Smooth muscle cell (in vitro differentiated cells): ENCODE measurements around the gene IRF2. TPM values are rescaled to one million over a fixed set of nuclear protein-coding genes. Genes with fewer than 3 reads are reported as not detected.

Source experiments
- DNase-seq: peaks from one replicate; lab custom pipeline; 2025; ENCODE audit not compliant: unreplicated experiment; lab: John Stamatoyannopoulos, UW
- H2AFZ ChIP-seq: fragments of 200-600 bp; sonication (generic); 2 replicates; pipeline ENCODE4 v1.6.0; 2016; ENCODE audit warnings: antibody characterized with exemption, low read depth, mild to moderate bottlenecking
- H3F3A ChIP-seq: fragments of 200-600 bp; sonication (generic); 2 replicates; pipeline ENCODE4 v1.6.0; 2017; ENCODE audit warnings: antibody characterized with exemption, low read depth
- H3K27ac ChIP-seq: fragments of 200-600 bp; sonication (generic); 2 replicates; pipeline ENCODE4 v1.5.1; 2016; ENCODE audit warnings: low read depth, mild to moderate bottlenecking
- H3K27me3 ChIP-seq: fragments of 200-600 bp; sonication (generic); 2 replicates; pipeline ENCODE4 v1.6.1; 2016; ENCODE audit warnings: low read depth, mild to moderate bottlenecking
- H3K36me3 ChIP-seq: fragments of 200-600 bp; sonication (generic); 2 replicates; pipeline ENCODE4 v1.5.1; 2016; ENCODE audit warnings: low read depth
- H3K4me1 ChIP-seq: fragments of 200-600 bp; sonication (generic); 2 replicates; pipeline ENCODE4 v1.5.1; 2016; ENCODE audit warnings: low read depth
- H3K4me2 ChIP-seq: fragments of 200-600 bp; sonication (generic); 2 replicates; pipeline ENCODE4 v1.6.0; 2016; ENCODE audit warnings: mild to moderate bottlenecking
- H3K4me3 ChIP-seq: fragments of 200-600 bp; sonication (generic); 2 replicates; pipeline ENCODE4 v1.5.1; 2016; ENCODE audit warnings: mild to moderate bottlenecking
- H3K79me2 ChIP-seq: fragments of 200-600 bp; sonication (generic); 2 replicates; pipeline ENCODE4 v1.6.0; 2016; ENCODE audit warnings: low read depth, mild to moderate bottlenecking
- H3K9ac ChIP-seq: fragments of 200-600 bp; sonication (generic); 2 replicates; pipeline ENCODE4 v1.6.0; 2016; ENCODE audit warnings: low read depth
- H3K9me3 ChIP-seq: fragments of 200-600 bp; sonication (generic); replicated peaks from 2 replicates; pipeline ENCODE4 v1.5.1; 2016; ENCODE audit warnings: low read depth
- H4K20me1 ChIP-seq: fragments of 200-600 bp; sonication (generic); 2 replicates; pipeline ENCODE4 v1.6.0; 2016; ENCODE audit warnings: low read depth
- CTCF ChIP-seq: fragments of 200-600 bp; sonication (generic); IDR thresholded peaks from 2 replicates; pipeline ENCODE4 v1.5.1; 2017; ENCODE audit warnings: borderline replicate concordance, mild to moderate bottlenecking, antibody characterized with exemption; ENCODE audit not compliant: insufficient read depth, poor library complexity, severe bottlenecking
- WGBS: methylation state at CpG from one replicate; pipeline ENCODE4 v1.1.7; 2016; ENCODE audit warnings: low lambda C conversion rate; 5-methylcytosine and 5-hydroxymethylcytosine counted together
- polyA plus RNA-seq: library from polyadenylated mRNA; unstranded; fragments of >200 nt; fragmentation: Nextera tagmentation; extraction: Ambion mirVana; gene quantifications from 2 replicates; pipeline ENCODE4 v1.2.1, GENCODE V29; 2016
- total RNA-seq: library from RNA; depleted of rRNA; stranded (reverse); fragments of >200 nt; gene quantifications from 2 replicates; pipeline ENCODE4 v1.2.3, GENCODE V29; 2014

IRF2 gene
- total and polyA plus RNA-seq, 2 experiments from 2014 or later: 10.2 to 21.6 TPM

GRCh38 chr4:184395451-184395917, 78.9 kb downstream of the IRF2 start:
- WGBS: 70% methylated on average over 7 of the region's 7 CpGs
- peak overlapping the region; percentile 7 for H3K27ac ChIP-seq
- no peak for TF ChIP-seq CTCF
- H3K79me2 ChIP-seq: no peaks in the 10 kb centered on the region
- H3K36me3 ChIP-seq: no peaks in the 10 kb centered on the region
- H3K27me3 ChIP-seq: no peaks in the 10 kb centered on the region
- no peak overlapping the region for H2AFZ ChIP-seq
- peaks cover under 1% of the 10 kb centered on the region for H3K4me1 ChIP-seq
- no peak overlapping the region for H3K9ac ChIP-seq
- H3K9me3 ChIP-seq: no peaks in the 10 kb centered on the region
- H3K4me2 ChIP-seq: peak overlapping the region; percentile 43
- H4K20me1 ChIP-seq: peaks cover 26% of the 10 kb centered on the region
- no peak overlapping the region for H3K4me3 ChIP-seq
- no peak for DNase-seq
- H3F3A ChIP-seq: peaks cover 10% of the 10 kb centered on the region

- Histone ChIP-seq H3K27ac (no peak overlapping the region), H3K4me3 (no peak overlapping the region), H3K4me1 (peaks cover 5% of the 10 kb centered on the region), H4K20me1 (peaks cover 26% of the 10 kb centered on the region), H3K9me3 (no peaks in the 10 kb centered on the region), H3K27me3 (no peaks in the 10 kb centered on the region), H3K9ac (no peak overlapping the region), H2AFZ (no peak overlapping the region), H3F3A (peaks cover 10% of the 10 kb centered on the region), H3K36me3 (no peaks in the 10 kb centered on the region), H3K4me2 (no peak overlapping the region), H3K79me2 (no peaks in the 10 kb centered on the region)
- DNase-seq: no peak
- TF ChIP-seq CTCF: no peak
- 96% methylated on average over 17 of the region's 17 CpGs for WGBS
Measured at GRCh38 chr4:184392748-184393559, 81.4 kb downstream of the IRF2 start.

- 97% methylated on average over 6 of the region's 6 CpGs for WGBS
- H3K27me3 ChIP-seq: no peaks in the 10 kb centered on the region
- no peak for DNase-seq
- peaks cover 10% of the 10 kb centered on the region for H3F3A ChIP-seq
- no peaks in the 10 kb centered on the region for H3K79me2 ChIP-seq
- H3K4me2 ChIP-seq: no peak overlapping the region
- no peak overlapping the region for H3K9ac ChIP-seq
- H4K20me1 ChIP-seq: peaks cover 26% of the 10 kb centered on the region
- H3K4me3 ChIP-seq: no peak overlapping the region
- no peaks in the 10 kb centered on the region for H3K9me3 ChIP-seq
- no peak overlapping the region for H2AFZ ChIP-seq
- no peak overlapping the region for H3K27ac ChIP-seq
- H3K4me1 ChIP-seq: peaks cover 5% of the 10 kb centered on the region
- no peak for TF ChIP-seq CTCF
- H3K36me3 ChIP-seq: no peaks in the 10 kb centered on the region
Measured at GRCh38 chr4:184392316-184392715, 82.0 kb downstream of the IRF2 start.
